Measurements from ENCODE around the gene ENTPD6.
"Not testable (repeated sequence)": the region's sequence is repeated elsewhere in the genome, so short reads cannot be mapped to it uniquely, and the experiment has no call there.

ENTPD6 gene

GRCh38 chr20:25195014-25195961, at the start of gene ENTPD6:
Gene ENTPD6, plus strand, starts transcription at chr20:25195712. Its CDS starts 10,825 bp downstream, at chr20:25206537.
- Mint-ChIP-seq H3K4me1 (peaks cover 46% of the 10 kb centered on the region), H3K4me3 (peak within 1 kb of the TSS; percentile 97), H3K27me3 (no peaks in the 10 kb centered on the region), H3K9me3 (no peaks in the 10 kb centered on the region), H3K27ac (peak within 1 kb of the TSS; percentile 94 to 96)
- DNase-seq (peak; percentile 90 to 91), ATAC-seq (peak; percentile 85)

DNA sequence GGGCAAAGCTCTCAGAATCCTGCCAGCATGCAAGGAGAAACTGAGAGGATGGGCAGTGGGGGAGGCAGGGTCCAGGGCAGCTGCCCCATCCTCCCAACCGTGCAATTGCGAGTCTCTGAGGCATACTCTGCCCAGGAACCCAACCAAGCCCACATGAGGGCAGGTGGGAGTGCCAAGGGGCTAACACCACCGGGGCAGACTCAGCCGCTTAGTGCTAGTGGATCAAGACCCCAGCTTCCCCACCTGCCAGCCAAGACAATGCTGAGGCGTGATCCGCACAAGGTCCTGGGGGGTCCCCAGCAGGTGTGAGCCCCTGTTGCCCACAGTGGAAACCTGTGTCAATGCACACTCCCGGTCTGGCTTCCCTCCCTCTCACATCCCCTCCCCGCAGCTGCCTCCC, 48.5 kb upstream of the ENTPD6 start:
- H3K4me3 Mint-ChIP-seq, result no peak overlapping the region
- DNase-seq (no peak), ATAC-seq (no peak)
- H3K27ac Mint-ChIP-seq, result no peak overlapping the region
- H3K9me3 Mint-ChIP-seq, result no peaks in the 10 kb centered on the region
- peaks cover 13% of the 10 kb centered on the region for H3K4me1 Mint-ChIP-seq
- H3K27me3 Mint-ChIP-seq, result peaks cover 25% of the 10 kb centered on the region

DNA sequence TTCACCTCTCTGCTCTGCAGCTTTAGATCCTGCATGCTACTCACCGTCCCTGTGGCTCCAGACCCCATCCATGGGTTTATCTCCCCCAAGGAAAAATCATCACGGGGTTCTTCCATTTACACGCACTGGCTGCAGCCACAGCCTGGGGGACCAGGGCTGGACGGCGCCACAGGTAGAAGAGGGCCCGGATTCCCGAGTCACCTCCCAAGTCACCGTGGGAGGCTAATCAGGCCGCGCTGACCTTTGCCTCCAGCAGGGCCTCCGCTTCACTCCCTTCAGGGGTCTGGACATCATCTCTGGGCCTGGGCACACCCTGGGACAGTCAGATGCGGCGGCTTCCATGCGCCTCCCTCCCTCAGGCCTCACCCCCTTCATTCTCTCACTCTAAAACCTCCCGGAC, 47.8 kb upstream of the ENTPD6 start:
- H3K4me3 Mint-ChIP-seq, result peak overlapping the region in 1 of 2 donors; percentile 8
- peaks cover 13% of the 10 kb centered on the region for H3K4me1 Mint-ChIP-seq
- H3K9me3 Mint-ChIP-seq, result no peaks in the 10 kb centered on the region
- ATAC-seq (no peak), DNase-seq (no peak)
- H3K27ac Mint-ChIP-seq, result no peak overlapping the region
- peaks cover 25% of the 10 kb centered on the region for H3K27me3 Mint-ChIP-seq

GRCh38 chr20:25148181-25148981, 47.1 kb upstream of the ENTPD6 start:
- H3K9me3 Mint-ChIP-seq, result no peaks in the 10 kb centered on the region
- H3K27ac Mint-ChIP-seq, result peak overlapping the region; percentile 96 to 97
- peak; percentile 45 to 56 for DNase-seq
- H3K27me3 Mint-ChIP-seq, result peaks cover 25% of the 10 kb centered on the region
- peak overlapping the region; percentile 89 to 90 for H3K4me3 Mint-ChIP-seq
- ATAC-seq, result peak; percentile 88
- peaks cover 13% of the 10 kb centered on the region for H3K4me1 Mint-ChIP-seq

DNA sequence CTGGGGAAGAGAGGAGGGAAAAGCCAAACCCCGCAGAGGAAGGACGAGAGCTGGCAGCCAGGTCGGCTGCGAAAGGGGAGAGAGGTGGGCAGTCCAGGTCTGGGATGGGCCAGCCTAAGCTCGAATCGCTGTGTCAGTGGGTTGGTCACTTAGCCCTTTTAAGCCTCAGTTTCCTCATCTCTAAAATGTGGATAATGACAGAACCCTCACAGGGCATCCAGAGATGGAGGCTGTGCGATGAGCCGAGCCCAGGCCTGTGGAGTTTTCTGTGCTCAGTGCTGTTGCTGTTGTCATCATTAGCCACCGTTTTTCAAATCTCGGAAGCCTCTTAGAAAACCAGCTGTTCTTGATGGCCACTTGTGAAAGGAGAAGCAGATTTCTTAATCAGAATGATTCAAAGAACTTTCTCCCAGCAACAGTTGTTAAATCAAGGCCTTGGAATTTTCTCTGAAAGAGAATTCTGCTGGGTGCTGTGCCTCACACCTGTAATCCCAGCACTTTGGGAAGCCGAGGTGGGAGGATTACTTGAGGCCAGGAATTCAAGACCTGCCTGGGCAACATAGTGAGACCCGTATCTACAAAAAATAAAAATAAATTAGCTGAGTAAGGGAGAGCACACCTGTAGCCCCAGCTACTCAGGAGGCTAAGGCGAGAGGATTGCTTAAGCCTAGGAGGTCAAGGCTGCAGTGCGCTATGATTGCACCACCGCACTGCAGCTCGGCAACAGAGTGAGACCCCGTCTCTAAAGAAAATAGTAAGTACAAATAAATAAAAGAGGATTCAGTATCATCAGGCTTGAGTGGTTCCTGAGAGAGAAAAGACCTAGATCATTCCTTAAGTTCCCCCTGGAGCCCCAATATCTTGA, 46.3 kb upstream of the ENTPD6 start:
- ATAC-seq (no peak), DNase-seq (no peak)
- H3K4me3 Mint-ChIP-seq, result peak overlapping the region; percentile 89 to 90
- no peaks in the 10 kb centered on the region for H3K9me3 Mint-ChIP-seq
- peaks cover 25% of the 10 kb centered on the region for H3K27me3 Mint-ChIP-seq
- H3K4me1 Mint-ChIP-seq, result peaks cover 13% of the 10 kb centered on the region
- H3K27ac Mint-ChIP-seq, result peak overlapping the region; percentile 96 to 97

- no peak overlapping the region for H3K27ac Mint-ChIP-seq
- ATAC-seq (no peak), DNase-seq (no peak)
- H3K4me3 Mint-ChIP-seq, result no peak overlapping the region
- H3K9me3 Mint-ChIP-seq, result no peaks in the 10 kb centered on the region
- H3K27me3 Mint-ChIP-seq, result peaks cover 25% of the 10 kb centered on the region
- H3K4me1 Mint-ChIP-seq, result peaks cover 13% of the 10 kb centered on the region
These were observed 45.5 kb upstream of the ENTPD6 start for GRCh38 chr20:25150016-25150415.

DNA sequence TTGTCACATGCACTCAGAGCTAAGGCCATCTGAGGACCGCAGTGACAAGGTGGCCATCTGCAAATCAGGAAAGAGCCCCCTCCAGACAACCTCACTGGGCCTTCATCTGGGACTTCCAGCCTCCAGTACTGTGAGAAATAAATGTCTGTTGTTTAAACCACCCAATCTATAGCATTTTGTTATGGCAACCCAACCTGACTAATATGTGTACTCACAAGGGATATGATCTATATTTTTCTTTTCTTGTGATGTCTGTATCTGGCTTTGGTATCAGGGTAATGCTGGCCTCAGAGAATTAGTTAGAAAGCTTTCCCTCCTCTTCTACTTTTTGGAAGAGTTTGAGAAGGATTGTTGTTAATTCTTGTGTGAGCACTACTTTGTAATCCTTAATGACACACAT, 37.5 kb upstream of the ENTPD6 start:
- no peak overlapping the region for H3K4me3 Mint-ChIP-seq
- DNase-seq (no peak), ATAC-seq (peak; percentile 40)
- no peaks in the 10 kb centered on the region for H3K9me3 Mint-ChIP-seq
- no peaks in the 10 kb centered on the region for H3K27me3 Mint-ChIP-seq
- peaks cover 13% of the 10 kb centered on the region for H3K4me1 Mint-ChIP-seq
- no peak overlapping the region for H3K27ac Mint-ChIP-seq

DNA sequence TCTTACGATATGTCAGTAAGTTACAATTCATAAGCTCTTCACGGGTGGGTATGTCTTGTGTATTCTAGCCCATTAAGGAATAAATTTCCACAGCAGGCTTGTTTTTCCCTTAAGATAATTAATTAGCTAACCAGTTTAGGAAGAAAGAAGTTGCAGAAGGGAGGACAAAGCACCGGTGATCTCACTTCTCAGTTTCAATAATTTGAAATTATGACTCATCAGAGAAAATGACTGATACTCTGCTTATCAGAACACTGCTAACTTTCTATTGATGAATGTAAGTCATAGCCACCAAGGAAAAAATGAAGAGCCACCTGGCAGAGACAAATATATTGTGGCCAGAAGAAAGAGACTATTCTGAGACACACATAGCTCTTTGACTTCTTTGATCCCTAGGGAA, 35.0 kb upstream of the ENTPD6 start:
- no peaks in the 10 kb centered on the region for H3K9me3 Mint-ChIP-seq
- no peaks in the 10 kb centered on the region for H3K27me3 Mint-ChIP-seq
- H3K4me1 Mint-ChIP-seq, result peaks cover 13% of the 10 kb centered on the region
- ATAC-seq, result peak; percentile 98
- peak overlapping the region; percentile 50 to 75 for H3K27ac Mint-ChIP-seq
- H3K4me3 Mint-ChIP-seq, result peak overlapping the region; percentile 28 to 37
- no peak for DNase-seq

DNA sequence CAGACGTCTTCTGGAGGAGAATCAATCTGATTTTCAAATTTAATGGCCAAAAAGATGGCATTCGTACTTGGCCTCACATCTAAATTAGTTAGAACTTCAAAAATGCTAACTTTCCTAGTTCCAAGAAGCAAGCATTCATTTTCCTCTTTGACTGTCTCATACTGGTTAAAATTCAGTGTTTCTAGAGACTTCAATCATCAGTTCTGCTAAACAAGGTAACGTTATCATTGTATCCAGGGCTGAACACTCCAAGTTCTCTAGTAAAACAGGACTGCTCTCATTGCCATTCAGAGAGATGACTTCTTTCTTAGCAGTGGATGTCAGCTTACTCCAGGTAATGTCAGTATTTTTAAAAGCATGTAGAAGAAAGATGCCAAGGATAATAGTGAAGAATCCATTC, 34.6 kb upstream of the ENTPD6 start:
- Mint-ChIP-seq H3K9me3 (no peaks in the 10 kb centered on the region), H3K27ac (no peak overlapping the region), H3K4me3 (peak overlapping the region in 1 of 2 donors; percentile 21), H3K4me1 (peaks cover 13% of the 10 kb centered on the region), H3K27me3 (no peaks in the 10 kb centered on the region)
- ATAC-seq (no peak), DNase-seq (no peak)

GRCh38 chr20:25165128-25165527, 30.4 kb upstream of the ENTPD6 start:
- Mint-ChIP-seq H3K4me3 (no peak overlapping the region), H3K9me3 (no peaks in the 10 kb centered on the region), H3K4me1 (peaks cover 12% of the 10 kb centered on the region), H3K27me3 (peaks cover 24% of the 10 kb centered on the region), H3K27ac (no peak overlapping the region)
- ATAC-seq (no peak), DNase-seq (no peak)

- peaks cover 24% of the 10 kb centered on the region for H3K27me3 Mint-ChIP-seq
- H3K4me1 Mint-ChIP-seq, DNase-seq, H3K9me3 Mint-ChIP-seq, H3K27ac Mint-ChIP-seq, H3K4me3 Mint-ChIP-seq, ATAC-seq: not testable (repeated sequence)
These were observed 29.3 kb upstream of the ENTPD6 start for GRCh38 chr20:25166105-25166782.

DNA sequence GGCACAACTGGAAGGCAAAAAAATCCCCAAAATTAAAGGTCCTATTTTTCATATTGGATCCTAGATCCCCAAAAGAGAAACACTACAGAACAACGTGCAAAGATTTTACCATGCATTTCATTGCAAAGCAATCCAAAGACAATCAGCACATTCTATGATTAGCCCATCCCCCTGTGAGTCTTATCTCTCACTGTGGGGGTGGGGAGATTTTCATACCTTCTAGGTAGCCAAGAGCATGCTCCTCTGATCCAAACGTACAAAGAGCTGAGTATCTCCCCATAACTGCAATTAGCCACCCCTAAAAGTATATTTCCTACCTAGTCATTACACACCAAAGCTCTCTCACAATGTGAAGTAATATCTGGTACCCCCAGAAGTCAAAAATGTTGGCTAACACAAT, 22.2 kb upstream of the ENTPD6 start:
- Mint-ChIP-seq H3K4me3 (no peak overlapping the region), H3K9me3 (no peaks in the 10 kb centered on the region), H3K4me1 (peaks cover 9% of the 10 kb centered on the region), H3K27ac (no peak overlapping the region), H3K27me3 (peaks cover 10% of the 10 kb centered on the region)
- ATAC-seq (no peak), DNase-seq (no peak)

DNA sequence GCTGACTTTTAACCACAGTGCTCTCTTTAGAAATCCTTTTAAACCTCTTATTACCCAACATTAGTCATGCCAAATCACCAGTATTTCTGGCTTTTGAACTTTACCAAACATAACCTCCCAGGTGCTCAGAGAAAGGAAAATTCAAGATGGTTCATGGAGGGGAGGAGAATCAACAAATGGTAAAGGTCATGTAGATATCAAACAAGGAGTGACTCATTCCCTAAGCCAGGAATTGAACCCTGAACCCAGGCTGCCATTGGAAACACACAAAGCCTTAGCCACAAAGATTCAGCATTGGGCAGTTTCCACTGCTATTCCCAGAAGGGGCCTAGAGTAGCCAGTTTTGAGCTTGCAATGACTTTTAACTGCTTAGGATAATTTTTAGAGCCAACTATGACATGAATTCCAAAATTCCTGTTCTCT, 21.6 kb upstream of the ENTPD6 start:
- H3K27ac Mint-ChIP-seq, result no peak overlapping the region
- H3K4me1 Mint-ChIP-seq, result peaks cover 12% of the 10 kb centered on the region
- no peaks in the 10 kb centered on the region for H3K9me3 Mint-ChIP-seq
- no peak overlapping the region for H3K4me3 Mint-ChIP-seq
- ATAC-seq, result no peak
- H3K27me3 Mint-ChIP-seq, result peaks cover 4% of the 10 kb centered on the region
- no peak for DNase-seq

DNA sequence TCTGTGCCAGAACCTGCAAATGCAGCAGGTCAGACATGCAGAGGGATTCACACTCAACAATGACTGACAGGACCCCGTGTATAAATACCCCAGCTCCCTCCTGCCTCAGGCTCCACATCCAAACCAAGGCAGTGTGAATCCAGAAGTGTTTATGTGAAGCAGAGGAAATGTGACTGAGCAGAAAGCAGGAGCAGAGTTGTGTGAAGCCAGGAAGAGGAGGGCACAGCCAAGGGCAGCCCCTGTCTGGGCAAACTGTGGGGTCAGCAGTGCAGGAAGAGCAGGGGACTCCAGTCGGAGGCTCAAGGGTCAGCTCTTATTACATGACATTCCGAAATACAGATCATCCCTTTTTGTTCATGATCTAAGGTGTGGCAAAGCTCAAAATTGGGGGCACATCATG, 19.3 kb upstream of the ENTPD6 start:
- H3K4me3 Mint-ChIP-seq, result no peak overlapping the region

More for the DNA sequence above, 19.3 kb upstream of the ENTPD6 start:
- Mint-ChIP-seq H3K4me1 (peaks cover 16% of the 10 kb centered on the region), H3K27ac (no peak overlapping the region), H3K27me3 (no peaks in the 10 kb centered on the region), H3K9me3 (no peaks in the 10 kb centered on the region)
- no peak for DNase-seq
- ATAC-seq, result no peak
